Measurements from ENCODE around the gene MED13L. TPM values are rescaled to one million over a fixed set of nuclear protein-coding genes. Genes with fewer than 3 reads are reported as not detected.

MED13L gene
- total RNA-seq, 1 donor from 2014 or later = 89.0 TPM

GRCh38 chr12:116280595-116281290 lies 3.2 kb upstream of the MED13L start:
- peak overlapping the region; percentile 12 for H3K4me3 Mint-ChIP-seq
- no peaks in the 10 kb centered on the region for H3K9me3 Mint-ChIP-seq
- peaks cover 39% of the 10 kb centered on the region for H3K4me1 Mint-ChIP-seq
- no peaks in the 10 kb centered on the region for H3K36me3 Mint-ChIP-seq (ENCODE audit: low read depth)
- no peak for TF ChIP-seq CTCF (conservative IDR thresholded peaks at IDR 0.05)
- DNase-seq (ENCODE audit: low read depth, low spot score) = no peak
- H3K27me3 Mint-ChIP-seq (ENCODE audit: low read depth) = no peaks in the 10 kb centered on the region
- H3K27ac Mint-ChIP-seq (ENCODE audit: unreplicated experiment) = no peak overlapping the region

GRCh38 chr12:116278667-116279066 lies 1.2 kb upstream of the MED13L start:
- no peak overlapping the region for H3K27ac Mint-ChIP-seq (ENCODE audit: unreplicated experiment)
- H3K36me3 Mint-ChIP-seq (ENCODE audit: low read depth) = no peaks in the 10 kb centered on the region
- no peak for TF ChIP-seq CTCF (conservative IDR thresholded peaks at IDR 0.05)
- no peaks in the 10 kb centered on the region for H3K9me3 Mint-ChIP-seq
- DNase-seq (ENCODE audit: low read depth, low spot score) = no peak
- no peaks in the 10 kb centered on the region for H3K27me3 Mint-ChIP-seq (ENCODE audit: low read depth)
- H3K4me1 Mint-ChIP-seq = peaks cover 52% of the 10 kb centered on the region
- peak overlapping the region; percentile 93 for H3K4me3 Mint-ChIP-seq

- no peak for DNase-seq (ENCODE audit: low read depth, low spot score)
- H3K4me1 Mint-ChIP-seq = peaks cover 54% of the 10 kb centered on the region
- H3K4me3 Mint-ChIP-seq = peak overlapping the region; percentile 93
- no peak for TF ChIP-seq CTCF (conservative IDR thresholded peaks at IDR 0.05)
- peak overlapping the region; percentile 88 for H3K27ac Mint-ChIP-seq (ENCODE audit: unreplicated experiment)
- no peaks in the 10 kb centered on the region for H3K36me3 Mint-ChIP-seq (ENCODE audit: low read depth)
- H3K9me3 Mint-ChIP-seq = no peaks in the 10 kb centered on the region
- H3K27me3 Mint-ChIP-seq (ENCODE audit: low read depth) = no peaks in the 10 kb centered on the region
Measured at GRCh38 chr12:116278279-116278626, 760 bp upstream of the MED13L start.

GRCh38 chr12:116276652-116277466 lies 634 bp downstream of the MED13L start:
- Mint-ChIP-seq H3K27ac (ENCODE audit: unreplicated experiment) (peak overlapping the region; percentile 96), H3K36me3 (ENCODE audit: low read depth) (no peaks in the 10 kb centered on the region), H3K27me3 (ENCODE audit: low read depth) (no peaks in the 10 kb centered on the region), H3K9me3 (no peaks in the 10 kb centered on the region), H3K4me1 (peaks cover 49% of the 10 kb centered on the region), H3K4me3 (peak overlapping the region; percentile 98)
- DNase-seq (ENCODE audit: low read depth, low spot score) = peak; percentile 55
- TF ChIP-seq CTCF (conservative IDR thresholded peaks at IDR 0.05) = no peak

- H3K27ac Mint-ChIP-seq (ENCODE audit: unreplicated experiment) = no peak overlapping the region
- no peak for DNase-seq (ENCODE audit: low read depth, low spot score)
- no peaks in the 10 kb centered on the region for H3K36me3 Mint-ChIP-seq (ENCODE audit: low read depth)
- H3K27me3 Mint-ChIP-seq (ENCODE audit: low read depth) = no peaks in the 10 kb centered on the region
- TF ChIP-seq CTCF (conservative IDR thresholded peaks at IDR 0.05) = peak; percentile 7
- H3K4me1 Mint-ChIP-seq = peaks cover 52% of the 10 kb centered on the region
- peak overlapping the region; percentile 98 for H3K4me3 Mint-ChIP-seq
- peaks cover 2% of the 10 kb centered on the region for H3K9me3 Mint-ChIP-seq
Measured at GRCh38 chr12:116274551-116275375, 2.7 kb downstream of the MED13L start.

Measured in neural crest cell (in vitro differentiated cells).